Glutamatergic neuron (in vitro differentiated cells): ENCODE results near the gene TRIP4. TPM values are rescaled to one million over a fixed set of nuclear protein-coding genes. Genes with fewer than 3 reads are reported as not detected.
"Not testable (repeated sequence)": the region's sequence is repeated elsewhere in the genome, so short reads cannot be mapped to it uniquely, and the experiment has no call there.

Experiments
- DNase-seq: peaks from one replicate; pipeline ENCODE4 v3.0.0; 2022
- H3K27ac Mint-ChIP-seq: one replicate; pipeline ENCODE4 v1.8.0; 2020; ENCODE audit warnings: mild to moderate bottlenecking, mixed read lengths, inconsistent platforms; ENCODE audit not compliant: unreplicated experiment
- H3K27me3 Mint-ChIP-seq: one replicate; pipeline ENCODE4 v1.8.0; 2020; ENCODE audit warnings: mild to moderate bottlenecking, moderate library complexity, mixed read lengths, inconsistent platforms; ENCODE audit not compliant: unreplicated experiment
- H3K36me3 Mint-ChIP-seq: one replicate; pipeline ENCODE4 v1.8.0; 2020; ENCODE audit warnings: mild to moderate bottlenecking, mixed read lengths, inconsistent platforms; ENCODE audit not compliant: unreplicated experiment
- H3K4me1 Mint-ChIP-seq: one replicate; pipeline ENCODE4 v1.8.0; 2020; ENCODE audit warnings: mild to moderate bottlenecking, low read depth, mixed read lengths, inconsistent platforms; ENCODE audit not compliant: unreplicated experiment
- H3K4me3 Mint-ChIP-seq: one replicate; pipeline ENCODE4 v1.8.0; 2020; ENCODE audit warnings: mild to moderate bottlenecking, mixed read lengths, inconsistent platforms; ENCODE audit not compliant: unreplicated experiment
- H3K9me3 Mint-ChIP-seq: one replicate; pipeline ENCODE4 v1.8.0; 2020; ENCODE audit warnings: mild to moderate bottlenecking, moderate library complexity, mixed read lengths, inconsistent platforms; ENCODE audit not compliant: unreplicated experiment
- total RNA-seq: library from RNA; stranded (reverse); fragmentation: NEBNext Ultra II Directional; extraction: Animal tissue kit (Norgen Biotek cat#: 25700); gene quantifications from one replicate; pipeline ENCODE4 v1.2.1, GENCODE V29; 2021; ENCODE audit not compliant: unreplicated experiment
- TF ChIP-seq, protein P1 (sequence below): fragments of 200-600 bp; sonication (generic); IDR thresholded peaks from one replicate; pipeline ENCODE4 v1.5.0; 2021; ENCODE audit not compliant: partially characterized antibody, unreplicated experiment

TRIP4 gene
- total RNA-seq, 1 donor from 2014 or later: 48.7 TPM

DNA sequence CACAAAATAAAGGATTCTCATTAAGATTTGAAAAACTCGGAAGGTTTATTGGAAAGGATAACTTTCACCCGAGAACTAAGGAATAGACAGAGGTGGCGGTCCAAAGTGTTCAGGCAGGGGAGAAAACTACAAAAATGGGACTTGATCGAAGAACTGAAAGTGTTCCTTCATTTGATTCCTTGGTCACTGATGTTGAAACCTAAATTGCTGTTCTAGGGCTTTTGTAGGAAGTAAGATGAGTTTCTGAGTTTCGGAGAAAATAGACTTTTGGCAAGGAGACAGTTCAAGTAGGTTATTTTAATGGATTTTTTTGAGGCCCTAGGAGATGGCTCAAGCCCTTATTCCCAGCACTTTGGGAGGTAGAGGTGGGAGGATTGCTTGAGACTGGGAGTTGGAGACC is 1.4 kb downstream of the TRIP4 start:
- no peaks in the 10 kb centered on the region for H3K36me3 Mint-ChIP-seq
- H3K27me3 Mint-ChIP-seq: peaks cover 4% of the 10 kb centered on the region
- peaks cover 5% of the 10 kb centered on the region for H3K9me3 Mint-ChIP-seq
- peak overlapping the region; percentile 100 for H3K4me3 Mint-ChIP-seq
- peak overlapping the region; percentile 11 for H3K27ac Mint-ChIP-seq
- TF ChIP-seq, protein P1, sequence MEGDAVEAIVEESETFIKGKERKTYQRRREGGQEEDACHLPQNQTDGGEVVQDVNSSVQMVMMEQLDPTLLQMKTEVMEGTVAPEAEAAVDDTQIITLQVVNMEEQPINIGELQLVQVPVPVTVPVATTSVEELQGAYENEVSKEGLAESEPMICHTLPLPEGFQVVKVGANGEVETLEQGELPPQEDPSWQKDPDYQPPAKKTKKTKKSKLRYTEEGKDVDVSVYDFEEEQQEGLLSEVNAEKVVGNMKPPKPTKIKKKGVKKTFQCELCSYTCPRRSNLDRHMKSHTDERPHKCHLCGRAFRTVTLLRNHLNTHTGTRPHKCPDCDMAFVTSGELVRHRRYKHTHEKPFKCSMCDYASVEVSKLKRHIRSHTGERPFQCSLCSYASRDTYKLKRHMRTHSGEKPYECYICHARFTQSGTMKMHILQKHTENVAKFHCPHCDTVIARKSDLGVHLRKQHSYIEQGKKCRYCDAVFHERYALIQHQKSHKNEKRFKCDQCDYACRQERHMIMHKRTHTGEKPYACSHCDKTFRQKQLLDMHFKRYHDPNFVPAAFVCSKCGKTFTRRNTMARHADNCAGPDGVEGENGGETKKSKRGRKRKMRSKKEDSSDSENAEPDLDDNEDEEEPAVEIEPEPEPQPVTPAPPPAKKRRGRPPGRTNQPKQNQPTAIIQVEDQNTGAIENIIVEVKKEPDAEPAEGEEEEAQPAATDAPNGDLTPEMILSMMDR: no peak
- no peak for DNase-seq
- H3K4me1 Mint-ChIP-seq: peaks cover 10% of the 10 kb centered on the region

DNA sequence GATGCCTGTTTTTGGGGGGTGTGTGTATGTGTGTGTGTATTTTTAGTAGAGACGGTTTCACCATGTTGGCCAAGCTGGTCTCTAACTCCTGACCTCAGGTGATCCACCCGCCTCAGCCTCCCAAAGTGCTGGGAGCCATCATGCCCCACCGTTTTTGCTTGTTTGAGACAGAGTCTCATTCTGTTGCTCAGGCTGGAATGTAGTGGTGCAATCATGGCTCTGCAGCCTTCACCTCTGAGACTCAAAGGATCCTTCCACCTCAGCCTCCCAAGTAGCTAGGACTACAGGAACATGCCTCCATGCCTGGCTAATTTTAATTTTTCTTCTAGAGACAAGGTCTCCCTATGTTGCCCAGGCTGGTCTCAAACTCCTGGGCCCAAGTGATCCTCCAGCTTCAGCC is 4.8 kb downstream of the TRIP4 start:
- not testable (repeated sequence) for H3K27ac Mint-ChIP-seq, H3K9me3 Mint-ChIP-seq, H3K36me3 Mint-ChIP-seq, H3K27me3 Mint-ChIP-seq, DNase-seq, H3K4me3 Mint-ChIP-seq, H3K4me1 Mint-ChIP-seq

DNA sequence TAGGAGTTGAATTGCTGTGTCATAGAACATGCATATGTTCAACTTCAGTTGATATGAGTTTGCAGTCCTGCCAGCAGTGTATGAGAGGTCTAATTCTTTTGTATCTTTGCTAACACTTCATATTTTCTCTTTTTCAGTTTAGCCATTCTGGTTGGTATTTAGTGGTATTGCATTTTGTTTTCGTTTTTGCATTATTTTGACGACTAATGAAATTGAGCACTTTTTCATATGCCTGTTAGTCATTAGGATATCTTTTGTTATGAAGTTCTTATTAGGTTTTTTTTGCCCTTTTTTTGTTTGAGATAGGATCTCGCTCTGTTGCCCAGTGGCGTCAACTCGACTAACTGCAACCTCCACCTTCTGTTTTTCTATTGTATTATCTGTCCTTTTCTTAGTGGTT is 9.2 kb downstream of the TRIP4 start:
- Mint-ChIP-seq H3K27me3 (no peaks in the 10 kb centered on the region), H3K27ac (no peak overlapping the region), H3K4me3 (no peak overlapping the region), H3K36me3 (no peaks in the 10 kb centered on the region), H3K9me3 (no peaks in the 10 kb centered on the region), H3K4me1 (no peaks in the 10 kb centered on the region)
- no peak for DNase-seq
- TF ChIP-seq, protein P1: no peak

DNA sequence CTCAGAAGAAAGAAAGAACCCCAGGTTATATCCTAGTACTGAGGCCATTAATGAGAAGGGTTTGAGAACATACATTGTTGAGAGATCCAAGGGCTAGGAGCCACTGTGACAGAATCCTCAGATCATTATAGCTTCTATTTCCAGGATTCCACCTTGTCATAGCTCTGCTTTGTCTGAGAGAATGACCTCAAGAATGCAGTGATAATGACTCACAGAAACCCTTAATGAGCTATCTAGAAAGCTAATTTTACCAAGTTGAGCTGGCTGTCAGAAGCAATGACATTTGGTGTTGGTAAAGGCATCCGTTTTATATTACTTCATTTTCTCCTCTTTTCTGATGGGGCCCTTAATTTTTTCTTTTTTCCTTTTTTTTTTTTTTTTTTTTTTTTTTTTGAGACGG is 10.9 kb downstream of the TRIP4 start:
- no peak for DNase-seq
- H3K4me1 Mint-ChIP-seq: no peaks in the 10 kb centered on the region
- TF ChIP-seq, protein P1: no peak
- no peaks in the 10 kb centered on the region for H3K9me3 Mint-ChIP-seq
- no peaks in the 10 kb centered on the region for H3K27me3 Mint-ChIP-seq
- H3K4me3 Mint-ChIP-seq: no peak overlapping the region
- no peaks in the 10 kb centered on the region for H3K36me3 Mint-ChIP-seq
- H3K27ac Mint-ChIP-seq: no peak overlapping the region

DNA sequence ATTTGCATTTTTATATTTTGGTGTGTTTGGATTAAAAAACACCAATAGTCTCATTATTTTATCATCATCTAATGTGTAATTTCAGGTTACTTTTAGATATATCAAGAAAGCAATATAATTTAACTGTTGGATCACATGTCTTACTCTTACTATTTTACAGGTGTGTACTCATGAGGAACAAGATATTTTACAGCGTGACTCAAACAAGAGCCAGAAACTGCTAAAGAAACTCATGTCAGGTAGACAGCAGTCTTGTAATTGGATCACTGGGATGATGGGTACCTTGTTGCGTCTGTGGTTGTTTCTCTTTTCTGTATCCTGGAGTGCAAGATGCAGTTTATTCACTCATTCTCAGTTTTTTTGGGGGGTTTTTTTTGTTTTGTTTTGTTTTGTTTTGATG is 12.9 kb downstream of the TRIP4 start:
- H3K9me3 Mint-ChIP-seq: no peaks in the 10 kb centered on the region
- no peaks in the 10 kb centered on the region for H3K4me1 Mint-ChIP-seq
- no peaks in the 10 kb centered on the region for H3K36me3 Mint-ChIP-seq
- H3K4me3 Mint-ChIP-seq: no peak overlapping the region
- TF ChIP-seq, protein P1: no peak
- H3K27me3 Mint-ChIP-seq: no peaks in the 10 kb centered on the region
- DNase-seq: no peak
- no peak overlapping the region for H3K27ac Mint-ChIP-seq

DNA sequence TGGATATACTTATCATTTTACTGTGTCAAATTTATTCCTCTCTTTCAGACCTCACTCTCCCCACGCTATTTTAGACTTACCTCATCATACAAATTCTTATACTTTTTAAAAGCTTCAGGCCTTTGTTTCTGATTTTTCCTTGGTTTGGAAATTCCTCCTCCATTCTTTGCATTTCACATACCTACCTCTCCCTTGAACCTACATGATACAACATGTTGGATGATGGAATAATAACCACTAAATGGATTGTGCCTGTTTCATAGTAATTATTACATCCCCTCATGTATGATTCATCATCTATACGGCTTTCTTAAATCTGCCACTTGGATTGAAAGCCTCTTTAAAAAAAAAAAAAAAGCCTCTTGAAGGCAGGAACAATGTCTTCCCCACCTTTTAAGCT is 24.6 kb downstream of the TRIP4 start:
- Mint-ChIP-seq H3K4me3 (no peak overlapping the region), H3K27ac (no peak overlapping the region), H3K4me1 (no peaks in the 10 kb centered on the region), H3K36me3 (peaks cover 6% of the 10 kb centered on the region), H3K27me3 (no peaks in the 10 kb centered on the region), H3K9me3 (no peaks in the 10 kb centered on the region)
- no peak for DNase-seq
- TF ChIP-seq, protein P1: no peak
